TTC549 (cell line): ENCODE measurements around the gene BCL3.
"Not testable (repeated sequence)": the region's sequence is repeated elsewhere in the genome, so short reads cannot be mapped to it uniquely, and the experiment has no call there.

Source experiments
- FAIRE-seq: peaks from 2 replicates; lab custom pipeline; 2012; peaks lifted over from hg19 to GRCh38; lab: Jason Lieb, UNC

Gene BCL3

DNA sequence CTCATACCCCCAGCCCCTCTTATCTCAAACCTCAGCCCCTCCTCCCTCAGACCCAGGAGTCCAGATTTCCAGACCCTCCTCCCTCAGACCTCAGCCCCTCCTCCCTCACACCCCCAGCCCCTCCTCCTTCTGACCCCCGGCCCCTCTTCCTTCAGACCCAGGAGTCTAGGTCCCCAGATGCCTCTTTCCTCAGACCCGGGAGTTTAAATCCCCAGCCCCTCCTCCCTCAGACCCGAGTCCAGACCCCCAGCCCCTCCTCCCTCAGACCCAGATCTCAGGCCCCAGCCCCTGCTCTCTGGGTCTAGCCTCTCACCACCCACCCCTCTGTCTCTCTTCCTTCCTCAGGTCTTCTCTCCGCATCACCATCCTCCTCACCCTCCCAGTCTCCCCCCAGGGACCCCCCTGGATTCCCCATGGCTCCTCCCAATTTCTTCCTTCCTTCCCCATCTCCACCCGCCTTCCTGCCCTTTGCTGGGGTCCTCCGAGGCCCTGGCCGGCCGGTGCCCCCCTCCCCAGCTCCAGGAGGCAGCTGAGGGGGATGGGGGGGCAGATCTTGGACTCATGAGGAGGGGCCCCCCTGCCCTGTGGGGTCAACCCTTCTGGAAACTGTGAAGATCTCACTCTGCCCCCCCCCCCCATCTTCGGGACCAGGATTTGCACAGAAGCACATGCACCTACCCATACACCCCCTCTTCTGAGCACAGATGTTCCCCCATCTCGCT is 10.7 kb downstream of the BCL3 start:
- no peak for FAIRE-seq

- FAIRE-seq = no peak
These were observed 13.5 kb downstream of the BCL3 start for GRCh38 chr19:44762038-44762437.

- FAIRE-seq = no peak
These were observed 16.8 kb downstream of the BCL3 start for GRCh38 chr19:44765033-44765948.

- FAIRE-seq = no peak
These were observed 17.4 kb downstream of the BCL3 start for GRCh38 chr19:44765949-44766335.

- FAIRE-seq = no peak
These were observed 19.0 kb downstream of the BCL3 start for GRCh38 chr19:44767295-44768180.

DNA sequence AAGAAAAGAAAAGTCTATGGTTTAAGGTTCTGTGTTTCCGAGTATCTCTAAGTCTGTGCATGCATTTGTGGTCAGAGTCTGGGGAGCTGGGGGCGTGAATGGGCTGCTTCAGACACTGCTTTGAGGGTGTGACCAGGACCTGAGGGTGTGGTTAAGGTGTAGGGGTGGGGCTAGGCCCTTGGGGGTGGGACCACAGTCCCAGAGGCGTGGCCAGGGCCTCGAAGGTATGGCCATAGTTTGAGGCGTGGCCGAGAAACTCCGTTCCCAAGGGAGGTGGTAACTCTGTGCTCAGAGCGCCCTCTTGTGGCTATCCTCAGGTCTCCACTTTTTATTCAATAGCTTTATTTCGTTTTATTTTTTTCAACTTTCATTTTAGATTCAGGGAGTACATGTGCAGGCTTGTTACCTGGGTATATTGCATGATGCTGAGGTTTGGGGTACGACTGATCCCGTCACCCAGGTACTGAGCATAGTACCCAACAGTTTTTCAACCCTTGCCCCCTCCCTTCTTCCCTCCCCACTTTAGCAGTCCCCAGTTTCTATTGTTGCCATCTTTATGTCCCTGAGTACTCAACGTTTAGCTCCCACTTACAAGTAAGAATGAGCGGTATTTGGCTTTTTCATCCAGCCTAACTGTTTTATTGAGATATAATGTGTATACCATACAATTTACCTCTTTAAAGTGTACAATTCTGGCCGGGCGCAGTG is 22.2 kb downstream of the BCL3 start:
- peak; percentile 96 for FAIRE-seq

DNA sequence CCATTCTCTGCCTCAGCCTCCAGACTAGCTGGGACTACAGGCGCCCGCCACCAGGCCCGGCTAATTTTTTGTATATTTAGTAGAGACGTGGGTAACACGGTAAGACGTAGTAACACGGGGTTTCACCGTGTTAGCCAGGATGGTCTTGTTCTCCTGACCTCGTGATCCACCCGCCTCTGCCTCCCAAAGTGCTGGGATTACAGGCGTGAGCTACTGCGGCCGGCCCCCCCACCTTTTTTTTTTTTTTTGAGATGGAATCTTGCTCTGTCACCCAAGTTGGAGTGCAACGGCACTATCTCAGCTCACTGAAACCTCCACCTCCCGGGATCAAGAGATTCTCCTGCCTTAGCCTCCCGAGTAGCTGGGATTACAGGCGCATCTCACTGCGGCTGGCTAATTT is 23.6 kb downstream of the BCL3 start:
- not testable (repeated sequence) for FAIRE-seq

GRCh38 chr19:44772959-44773358 is 24.5 kb downstream of the BCL3 start:
- FAIRE-seq = no peak

GRCh38 chr19:44775676-44776240 is 27.2 kb downstream of the BCL3 start:
- FAIRE-seq = no peak

GRCh38 chr19:44776402-44777096 is 28.0 kb downstream of the BCL3 start:
- no peak for FAIRE-seq

GRCh38 chr19:44777715-44778347 is 29.3 kb downstream of the BCL3 start, which contains the start of gene CBLC:
Gene CBLC (plus strand): TSS chr19:44777890. CDS start chr19:44777932, 42 bp downstream.
- no peak for FAIRE-seq

DNA sequence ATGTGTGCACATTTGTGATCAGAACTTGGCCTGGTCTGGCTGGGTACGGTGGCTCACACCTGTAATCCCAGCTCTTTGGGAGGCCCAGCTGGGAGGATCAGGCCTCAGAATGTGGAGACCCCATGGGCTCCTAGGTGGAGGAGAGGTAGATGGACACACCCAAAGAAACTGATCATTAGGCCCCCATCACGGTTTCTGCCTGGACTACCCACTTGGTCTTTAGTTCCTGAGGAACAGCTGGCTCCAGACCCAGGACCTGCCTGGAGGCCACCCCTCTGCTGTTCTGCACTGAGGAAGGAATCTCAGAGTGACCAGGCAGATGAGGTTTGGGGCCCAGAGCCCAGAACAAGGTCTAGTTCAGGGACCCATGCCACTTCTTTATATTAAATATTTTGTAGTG is 30.6 kb downstream of the BCL3 start:
- no peak for FAIRE-seq

DNA sequence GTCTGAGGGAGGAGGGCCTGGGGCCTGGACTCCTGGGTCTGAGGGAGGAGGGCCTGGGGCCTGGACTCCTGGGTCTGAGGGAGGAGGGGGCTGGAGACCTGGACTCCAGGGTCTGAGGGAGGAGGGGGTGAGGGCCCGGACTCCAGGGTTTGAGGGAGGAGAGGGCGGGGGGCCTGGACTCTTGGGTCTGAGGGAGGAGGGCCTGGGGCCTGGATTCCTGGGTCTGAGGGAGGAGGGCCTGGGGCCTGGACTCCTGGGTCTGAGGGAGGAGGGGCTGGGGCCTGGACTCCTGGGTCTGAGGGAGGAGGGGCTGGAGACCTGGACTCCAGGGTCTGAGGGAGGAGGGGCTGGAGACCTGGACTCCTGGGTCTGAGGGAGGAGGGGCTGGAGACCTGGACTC is 33.2 kb downstream of the BCL3 start:
- FAIRE-seq = not testable (repeated sequence)

- FAIRE-seq = no peak
These were observed 34.2 kb downstream of the BCL3 start for GRCh38 chr19:44782729-44783128.

GRCh38 chr19:44783545-44783944 is 35.0 kb downstream of the BCL3 start:
- no peak for FAIRE-seq

GRCh38 chr19:44785271-44785670 is 36.8 kb downstream of the BCL3 start:
- FAIRE-seq = no peak

DNA sequence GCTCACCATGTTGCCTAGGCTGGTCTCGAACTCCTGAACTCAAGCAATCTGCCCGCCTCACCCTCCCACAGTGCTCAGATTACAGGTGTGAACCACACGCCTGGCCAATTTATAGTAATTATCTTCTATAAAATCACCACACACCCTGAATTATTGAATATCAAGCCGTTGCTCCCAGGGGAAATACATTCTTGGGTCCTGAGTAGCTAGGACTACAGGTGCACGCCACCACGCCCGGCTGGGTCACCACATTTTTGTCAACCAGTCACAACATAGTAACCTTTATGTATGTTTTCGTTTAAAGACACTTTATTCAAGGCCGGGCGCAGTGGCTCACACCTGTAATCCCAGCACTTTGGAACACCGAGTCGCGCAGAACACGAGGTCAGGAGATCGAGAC is 37.5 kb downstream of the BCL3 start:
- no peak for FAIRE-seq

DNA sequence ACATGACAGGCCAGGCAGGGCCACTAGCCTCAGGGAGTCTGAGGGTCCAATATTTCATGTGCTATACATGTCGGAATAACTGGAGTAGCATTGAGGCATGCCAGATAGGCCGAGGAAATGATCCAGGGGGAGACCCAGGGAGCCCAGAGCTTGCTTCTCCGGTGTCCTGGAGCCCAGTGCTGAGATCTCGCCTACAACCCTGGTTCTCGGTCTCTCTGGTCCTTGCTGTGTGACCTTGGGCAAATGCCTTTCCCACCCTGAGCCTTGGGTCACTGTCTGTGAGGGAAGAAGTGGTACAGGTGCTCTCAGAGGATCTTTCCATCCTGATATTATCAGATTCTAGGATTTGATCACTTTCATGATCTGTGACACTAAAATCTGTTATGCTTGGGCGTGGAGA is 40.5 kb downstream of the BCL3 start:
- FAIRE-seq = no peak

DNA sequence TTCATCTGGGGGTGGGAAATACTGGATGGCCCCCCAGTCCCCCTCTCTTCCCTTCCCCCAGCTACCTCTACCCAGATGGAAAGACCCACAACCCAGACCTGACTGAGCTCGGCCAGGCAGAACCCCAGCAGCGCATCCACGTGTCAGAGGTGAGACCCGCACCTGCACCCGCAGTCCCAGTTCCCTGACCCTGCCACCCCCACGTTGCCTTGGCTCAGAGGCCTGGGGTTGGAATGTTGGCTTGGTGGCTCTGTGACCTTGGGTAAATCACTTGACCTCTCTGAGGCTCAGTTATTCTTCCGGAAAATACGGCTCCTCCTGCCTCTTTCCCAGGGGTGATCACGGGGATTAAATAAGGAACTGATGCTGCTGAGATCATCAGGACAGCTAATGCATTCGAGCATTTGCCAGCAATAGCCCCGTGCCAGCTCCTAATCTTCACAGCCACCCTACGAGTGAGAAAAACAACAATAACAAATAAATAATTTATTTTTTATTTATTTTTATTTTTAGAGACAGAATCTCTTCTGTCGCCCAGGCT is 41.5 kb downstream of the BCL3 start:
- no peak for FAIRE-seq

DNA sequence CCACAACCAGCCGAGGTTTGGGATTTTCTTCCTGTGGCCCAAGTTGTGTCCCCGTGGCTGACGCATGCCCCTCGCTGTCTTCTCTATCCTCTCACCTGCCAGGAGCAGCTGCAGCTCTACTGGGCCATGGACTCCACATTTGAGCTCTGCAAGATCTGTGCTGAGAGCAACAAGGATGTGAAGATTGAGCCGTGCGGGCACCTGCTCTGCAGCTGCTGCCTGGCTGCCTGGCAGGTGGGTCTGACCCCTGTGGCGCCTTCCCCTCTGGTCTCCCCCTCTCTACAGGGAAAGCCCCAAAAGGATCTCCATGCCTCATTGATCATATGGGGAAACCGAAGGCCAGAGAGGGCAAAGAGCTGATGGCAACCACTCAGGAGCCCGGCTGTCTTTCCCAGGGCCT is 43.8 kb downstream of the BCL3 start:
- no peak for FAIRE-seq
